NOMO-1 (cell line): ENCODE results near the gene NACA.

Source experiments
- DNase-seq, 2 experiments: peaks; one replicate each; lab custom pipeline; 2025; ENCODE audit not compliant: unreplicated experiment in 2 of 2; lab: John Stamatoyannopoulos, UW

NACA gene

GRCh38 chr12:56694161-56694560 lies 30.9 kb downstream of the NACA start:
- no peak for DNase-seq

- DNase-seq: no peak
These were observed 36.3 kb downstream of the NACA start for GRCh38 chr12:56688846-56689109.

- peak; percentile 97 to 100 for DNase-seq
These were observed 36.8 kb downstream of the NACA start, which contains the start of gene PTGES3 for GRCh38 chr12:56688129-56688845. Gene PTGES3, minus strand, starts transcription at chr12:56688284. Its CDS starts 285 bp downstream, at chr12:56687999.

GRCh38 chr12:56687223-56688128 lies 37.6 kb downstream of the NACA start:
- DNase-seq: peak; percentile 21 to 43

GRCh38 chr12:56684745-56685359 lies 40.2 kb downstream of the NACA start:
- DNase-seq: no peak

GRCh38 chr12:56682323-56682722 lies 42.8 kb downstream of the NACA start:
- DNase-seq: no peak

- DNase-seq: no peak
These were observed 45.1 kb downstream of the NACA start for GRCh38 chr12:56679883-56680575.

GRCh38 chr12:56678852-56679251 lies 46.2 kb downstream of the NACA start:
- no peak for DNase-seq

GRCh38 chr12:56677680-56678079 lies 47.4 kb downstream of the NACA start:
- DNase-seq: no peak

- no peak for DNase-seq
These were observed 48.1 kb downstream of the NACA start for GRCh38 chr12:56676851-56677580.

- DNase-seq: no peak
These were observed 53.5 kb downstream of the NACA start for GRCh38 chr12:56671608-56672007.

GRCh38 chr12:56670836-56671235 lies 54.3 kb downstream of the NACA start:
- DNase-seq: no peak

GRCh38 chr12:56668197-56668457 lies 57.0 kb downstream of the NACA start:
- no peak for DNase-seq
